Measurements from ENCODE around the gene TCF7L1. TPM values are rescaled to one million over a fixed set of nuclear protein-coding genes. Genes with fewer than 3 reads are reported as not detected.

The TCF7L1 gene
- polyA plus RNA-seq, 1 donor from 2014 or later: not detected

DNA sequence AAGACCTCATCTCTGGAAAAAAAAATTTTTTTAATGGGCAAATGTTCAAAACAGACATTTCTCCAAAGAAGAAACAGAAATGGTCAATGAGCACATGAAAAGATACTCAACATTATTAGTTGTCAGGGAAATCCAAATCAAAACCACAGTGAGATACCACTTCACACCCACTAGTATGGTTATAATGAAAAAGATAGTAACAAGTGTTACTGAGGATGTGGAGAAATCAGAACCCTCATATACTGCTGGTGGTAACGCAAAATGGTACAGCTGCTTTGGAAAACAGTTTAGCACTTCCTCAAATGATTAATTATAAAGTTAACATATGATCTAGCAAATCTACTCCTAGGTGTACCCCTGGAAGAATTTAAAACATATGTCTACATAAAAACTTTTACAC lies 29.0 kb upstream of the TCF7L1 start:
- H3K36me3 ChIP-seq (ENCODE audit: insufficient read depth, low read length): no peaks in the 10 kb centered on the region
- H3K9ac ChIP-seq (ENCODE audit: low read length): no peak overlapping the region
- no peaks in the 10 kb centered on the region for H4K20me1 ChIP-seq (ENCODE audit: insufficient read depth)
- H3K9me2 ChIP-seq (ENCODE audit: insufficient read depth, low read length): no peaks in the 10 kb centered on the region
- H3K9me3 ChIP-seq (ENCODE audit: low read length): no peaks in the 10 kb centered on the region
- no peaks in the 10 kb centered on the region for H3K79me2 ChIP-seq (replicated peaks; ENCODE audit: insufficient read depth, low read length)
- H3K27ac ChIP-seq (ENCODE audit: low read length): no peak overlapping the region
- H3F3A ChIP-seq (ENCODE audit: insufficient read depth, low read length, poor library complexity, severe bottlenecking): no peaks in the 10 kb centered on the region
- no peak overlapping the region for H3K4me2 ChIP-seq (ENCODE audit: low read length)
- TF ChIP-seq RAD21 (conservative IDR thresholded peaks at IDR 0.05) (no peak), EP300 (conservative IDR thresholded peaks at IDR 0.05; ENCODE audit: poor library complexity, severe bottlenecking) (no peak), POLR2AphosphoS5 (IDR thresholded peaks at IDR 0.05) (no peak), MXI1 (conservative IDR thresholded peaks at IDR 0.05; ENCODE audit: poor library complexity, severe bottlenecking) (no peak), TAF1 (IDR thresholded peaks at IDR 0.05; ENCODE audit: low read depth) (no peak)
- TF ChIP-seq, protein P1, sequence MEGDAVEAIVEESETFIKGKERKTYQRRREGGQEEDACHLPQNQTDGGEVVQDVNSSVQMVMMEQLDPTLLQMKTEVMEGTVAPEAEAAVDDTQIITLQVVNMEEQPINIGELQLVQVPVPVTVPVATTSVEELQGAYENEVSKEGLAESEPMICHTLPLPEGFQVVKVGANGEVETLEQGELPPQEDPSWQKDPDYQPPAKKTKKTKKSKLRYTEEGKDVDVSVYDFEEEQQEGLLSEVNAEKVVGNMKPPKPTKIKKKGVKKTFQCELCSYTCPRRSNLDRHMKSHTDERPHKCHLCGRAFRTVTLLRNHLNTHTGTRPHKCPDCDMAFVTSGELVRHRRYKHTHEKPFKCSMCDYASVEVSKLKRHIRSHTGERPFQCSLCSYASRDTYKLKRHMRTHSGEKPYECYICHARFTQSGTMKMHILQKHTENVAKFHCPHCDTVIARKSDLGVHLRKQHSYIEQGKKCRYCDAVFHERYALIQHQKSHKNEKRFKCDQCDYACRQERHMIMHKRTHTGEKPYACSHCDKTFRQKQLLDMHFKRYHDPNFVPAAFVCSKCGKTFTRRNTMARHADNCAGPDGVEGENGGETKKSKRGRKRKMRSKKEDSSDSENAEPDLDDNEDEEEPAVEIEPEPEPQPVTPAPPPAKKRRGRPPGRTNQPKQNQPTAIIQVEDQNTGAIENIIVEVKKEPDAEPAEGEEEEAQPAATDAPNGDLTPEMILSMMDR (IDR thresholded peaks at IDR 0.05; ENCODE audit: poor library complexity, severe bottlenecking): no peak
- no peaks in the 10 kb centered on the region for H3K27me3 ChIP-seq (ENCODE audit: insufficient read depth, low read depth, low read length)
- H3K4me3 ChIP-seq (ENCODE audit: low read length): no peak overlapping the region
- no peak overlapping the region for H2AFZ ChIP-seq (ENCODE audit: low read depth, low read length)

DNA sequence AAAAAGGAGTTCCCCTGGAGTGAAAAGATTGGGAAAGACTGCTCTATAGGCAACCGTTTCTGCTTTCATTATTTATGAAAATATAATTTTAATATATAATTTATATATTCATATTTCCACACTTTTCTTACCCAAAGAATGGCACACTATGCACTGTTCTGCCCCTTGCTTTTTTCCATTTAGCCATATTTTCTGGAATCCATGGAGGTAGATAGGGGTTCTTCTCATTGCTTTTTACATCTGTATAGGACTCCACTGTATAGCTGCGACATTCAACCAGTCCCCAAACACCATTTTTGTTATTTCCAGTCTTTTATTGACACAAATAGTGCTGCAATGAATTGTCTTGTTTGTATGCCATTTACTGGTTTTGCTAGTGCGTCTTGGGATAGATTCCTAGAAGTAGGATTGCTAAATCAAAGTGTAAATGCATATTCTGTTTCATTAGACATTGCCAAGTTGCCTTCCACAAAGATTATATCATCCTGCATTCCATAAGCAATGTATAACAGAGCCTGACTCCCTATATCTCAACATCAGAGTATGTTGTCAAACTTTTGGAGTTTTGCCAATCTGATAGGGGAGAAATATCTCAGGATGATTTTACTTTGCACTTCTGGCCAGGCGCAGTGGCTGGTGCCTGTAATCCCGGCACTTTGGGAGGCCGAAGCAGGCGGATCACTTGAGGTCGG lies 26.6 kb upstream of the TCF7L1 start:
- H3K36me3 ChIP-seq (ENCODE audit: insufficient read depth, low read length): no peaks in the 10 kb centered on the region
- no peaks in the 10 kb centered on the region for H3K9me2 ChIP-seq (ENCODE audit: insufficient read depth, low read length)

DNA sequence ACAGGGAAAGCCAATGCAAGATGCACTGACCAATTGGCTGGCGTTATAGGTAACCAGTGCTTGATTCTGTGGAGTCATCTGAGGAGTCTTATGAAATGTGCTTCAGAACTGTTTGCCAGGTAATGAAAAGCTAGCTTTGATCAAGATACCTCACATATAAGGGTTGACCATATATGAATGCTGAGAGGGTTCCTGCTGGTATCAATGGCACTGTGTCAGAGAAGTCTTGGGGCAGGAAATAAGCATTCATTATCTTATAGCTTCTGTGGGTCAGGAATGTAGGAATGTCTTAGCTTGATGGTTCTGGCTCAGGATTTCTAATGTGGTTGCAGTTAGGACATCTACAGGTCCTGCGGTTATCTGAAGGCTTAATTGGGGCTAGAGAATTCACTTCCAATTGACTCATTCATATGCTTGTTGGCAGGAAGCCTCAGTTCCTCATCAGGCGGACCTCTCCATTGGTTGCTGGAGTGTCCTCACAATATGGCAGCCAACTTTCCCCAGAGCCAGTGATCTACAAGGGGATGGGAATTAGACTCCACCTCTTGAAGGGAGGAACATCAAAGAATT lies 22.1 kb upstream of the TCF7L1 start:
- no peak overlapping the region for H3K27ac ChIP-seq (ENCODE audit: low read length)
- no peaks in the 10 kb centered on the region for H3F3A ChIP-seq (ENCODE audit: insufficient read depth, low read length, poor library complexity, severe bottlenecking)
- H3K9ac ChIP-seq (ENCODE audit: low read length): no peak overlapping the region
- H3K9me2 ChIP-seq (ENCODE audit: insufficient read depth, low read length): no peaks in the 10 kb centered on the region
- H3K79me2 ChIP-seq (replicated peaks; ENCODE audit: insufficient read depth, low read length): no peaks in the 10 kb centered on the region
- no peak for TF ChIP-seq MXI1 (conservative IDR thresholded peaks at IDR 0.05; ENCODE audit: poor library complexity, severe bottlenecking)
- no peak for TF ChIP-seq EZH2 (IDR thresholded peaks at IDR 0.05; ENCODE audit: borderline replicate concordance, insufficient read depth, low read length, poor library complexity, severe bottlenecking)
- no peak overlapping the region for H3K4me2 ChIP-seq (ENCODE audit: low read length)
- H3K4me3 ChIP-seq (ENCODE audit: low read length): no peak overlapping the region
- H3K27me3 ChIP-seq (ENCODE audit: insufficient read depth, low read depth, low read length): no peaks in the 10 kb centered on the region
- no peak overlapping the region for H2AFZ ChIP-seq (ENCODE audit: low read depth, low read length)
- H4K20me1 ChIP-seq (ENCODE audit: insufficient read depth): no peaks in the 10 kb centered on the region
- no peaks in the 10 kb centered on the region for H3K9me3 ChIP-seq (ENCODE audit: low read length)
- H3K36me3 ChIP-seq (ENCODE audit: insufficient read depth, low read length): no peaks in the 10 kb centered on the region

More for the DNA sequence above, 26.6 kb upstream of the TCF7L1 start:
- Histone ChIP-seq H4K20me1 (ENCODE audit: insufficient read depth) (no peaks in the 10 kb centered on the region), H3K4me2 (ENCODE audit: low read length) (no peak overlapping the region), H3K27me3 (ENCODE audit: insufficient read depth, low read depth, low read length) (no peaks in the 10 kb centered on the region), H2AFZ (ENCODE audit: low read depth, low read length) (no peak overlapping the region), H3K9ac (ENCODE audit: low read length) (no peak overlapping the region), H3K27ac (ENCODE audit: low read length) (no peak overlapping the region), H3K79me2 (replicated peaks; ENCODE audit: insufficient read depth, low read length) (no peaks in the 10 kb centered on the region), H3F3A (ENCODE audit: insufficient read depth, low read length, poor library complexity, severe bottlenecking) (no peaks in the 10 kb centered on the region), H3K9me3 (ENCODE audit: low read length) (no peaks in the 10 kb centered on the region), H3K4me3 (ENCODE audit: low read length) (no peak overlapping the region)
- TF ChIP-seq POLR2AphosphoS5 (IDR thresholded peaks at IDR 0.05): no peak
- no peak for TF ChIP-seq EP300 (conservative IDR thresholded peaks at IDR 0.05; ENCODE audit: poor library complexity, severe bottlenecking)
- TF ChIP-seq EZH2 (IDR thresholded peaks at IDR 0.05; ENCODE audit: borderline replicate concordance, insufficient read depth, low read length, poor library complexity, severe bottlenecking): no peak
- TF ChIP-seq MXI1 (conservative IDR thresholded peaks at IDR 0.05; ENCODE audit: poor library complexity, severe bottlenecking): no peak
- no peak for TF ChIP-seq SMC3 (conservative IDR thresholded peaks at IDR 0.05; ENCODE audit: poor library complexity)
